HG03565 (cell line): ENCODE data around the gene AMPD3.
A peak's percentile ranks its signal among the peaks of the same experiment; 100 is the strongest.
"Not testable (repeated sequence)": the region's sequence is repeated elsewhere in the genome, so short reads cannot be mapped to it uniquely, and the experiment has no call there.

Source experiments
- ATAC-seq: cut with Tn5 transposase; IDR thresholded peaks from one replicate; pipeline ENCODE4 v1.9.1; 2021; ENCODE audit warnings: mild to moderate bottlenecking, moderate library complexity; ENCODE audit not compliant: unreplicated experiment

The AMPD3 gene

DNA sequence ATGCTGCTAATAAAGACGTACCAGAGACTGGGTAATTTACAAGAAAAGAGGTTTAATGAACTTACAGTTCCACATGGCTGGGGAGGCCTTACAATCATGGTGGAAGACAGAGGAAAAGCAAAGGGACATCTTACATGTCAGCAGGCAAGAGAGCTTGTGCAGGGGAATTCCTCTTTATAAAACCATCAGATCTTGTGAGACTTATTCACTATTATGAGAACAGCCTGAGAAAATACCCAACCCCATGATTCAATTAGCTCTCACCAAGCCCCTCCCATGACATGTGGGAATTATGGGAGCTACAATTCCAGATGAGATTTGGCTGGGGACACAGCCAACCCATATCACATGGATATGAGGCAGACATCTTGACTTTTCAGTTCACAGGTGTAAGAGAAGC is 18.4 kb upstream of the AMPD3 start:
- ATAC-seq: not testable (repeated sequence)

DNA sequence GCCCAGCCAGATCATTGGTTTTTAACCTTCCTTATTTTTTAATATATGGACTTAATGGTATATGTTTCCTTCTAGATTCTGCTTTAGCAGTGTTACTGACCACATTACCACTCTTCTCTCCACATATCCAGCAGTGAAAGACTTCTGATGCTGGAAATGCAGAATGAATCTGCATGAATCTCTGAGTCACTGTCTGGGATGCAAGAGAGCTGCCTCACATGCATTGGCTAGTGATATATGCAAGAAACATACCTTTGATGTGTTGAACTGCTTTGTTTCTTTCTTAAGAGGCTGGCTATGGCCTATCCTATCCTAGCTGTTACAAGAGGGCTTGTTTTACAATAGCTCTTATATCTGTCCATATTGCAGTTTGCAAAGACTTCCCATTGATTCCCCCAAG is 16.6 kb upstream of the AMPD3 start:
- no peak for ATAC-seq

DNA sequence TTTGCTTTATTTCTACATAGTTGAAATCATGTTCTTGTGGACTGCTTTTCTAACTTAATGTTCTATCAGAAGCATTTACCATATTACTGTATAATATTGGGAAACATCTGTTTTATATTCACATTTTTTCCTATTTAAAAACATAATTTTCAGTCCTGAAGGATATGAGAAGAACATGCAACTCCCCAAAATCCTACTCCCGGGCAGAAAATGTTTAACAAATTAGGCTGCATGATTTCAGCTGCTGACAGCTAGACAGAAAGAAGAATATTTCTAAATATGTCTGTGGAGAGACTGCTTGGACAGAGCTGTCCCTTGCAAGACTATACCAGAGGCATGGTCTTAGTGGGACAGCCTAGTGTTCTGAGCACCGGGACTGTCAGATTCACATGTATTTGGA is 15.7 kb upstream of the AMPD3 start:
- no peak for ATAC-seq

DNA sequence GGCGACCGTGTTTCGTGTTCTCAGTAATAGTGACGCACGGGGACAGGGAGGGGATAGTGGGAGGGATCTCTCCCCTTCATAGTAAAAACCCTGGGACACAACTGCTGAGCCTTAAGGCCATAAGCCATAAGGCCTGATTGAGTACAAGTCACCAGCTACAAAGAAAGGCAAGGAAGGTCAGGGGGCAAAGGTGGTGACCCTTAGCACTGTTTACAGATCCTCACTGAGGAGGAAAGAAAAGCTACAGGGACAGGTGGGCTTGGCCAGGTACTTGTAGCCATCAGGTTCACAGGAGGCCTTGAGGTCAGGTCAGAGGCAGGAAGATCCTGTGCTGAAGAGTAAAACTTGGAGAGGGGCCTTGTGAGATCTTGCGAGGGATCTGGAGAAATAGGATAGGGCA is 15.1 kb upstream of the AMPD3 start:
- no peak for ATAC-seq

GRCh38 chr11:10440401-10440800 is 14.7 kb upstream of the AMPD3 start:
- ATAC-seq: no peak

DNA sequence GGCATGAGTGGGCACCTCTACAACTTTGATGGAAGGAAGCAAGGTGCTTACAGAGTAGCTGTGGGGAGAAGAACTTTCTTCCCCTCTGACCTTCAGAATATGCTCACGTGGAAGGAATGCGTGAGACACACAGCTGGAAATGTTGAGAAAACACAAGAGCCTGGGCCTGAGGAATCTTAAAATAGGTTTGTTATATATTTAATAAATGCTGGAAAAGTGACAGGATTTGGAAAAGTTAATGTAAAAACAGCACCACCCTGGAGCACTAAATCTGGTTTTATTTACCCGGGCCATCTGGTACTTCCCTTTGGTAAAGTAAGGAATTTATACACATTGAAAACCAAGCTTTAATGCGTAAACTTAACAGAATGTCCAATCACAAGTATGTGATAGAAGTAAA is 14.0 kb upstream of the AMPD3 start:
- no peak for ATAC-seq

DNA sequence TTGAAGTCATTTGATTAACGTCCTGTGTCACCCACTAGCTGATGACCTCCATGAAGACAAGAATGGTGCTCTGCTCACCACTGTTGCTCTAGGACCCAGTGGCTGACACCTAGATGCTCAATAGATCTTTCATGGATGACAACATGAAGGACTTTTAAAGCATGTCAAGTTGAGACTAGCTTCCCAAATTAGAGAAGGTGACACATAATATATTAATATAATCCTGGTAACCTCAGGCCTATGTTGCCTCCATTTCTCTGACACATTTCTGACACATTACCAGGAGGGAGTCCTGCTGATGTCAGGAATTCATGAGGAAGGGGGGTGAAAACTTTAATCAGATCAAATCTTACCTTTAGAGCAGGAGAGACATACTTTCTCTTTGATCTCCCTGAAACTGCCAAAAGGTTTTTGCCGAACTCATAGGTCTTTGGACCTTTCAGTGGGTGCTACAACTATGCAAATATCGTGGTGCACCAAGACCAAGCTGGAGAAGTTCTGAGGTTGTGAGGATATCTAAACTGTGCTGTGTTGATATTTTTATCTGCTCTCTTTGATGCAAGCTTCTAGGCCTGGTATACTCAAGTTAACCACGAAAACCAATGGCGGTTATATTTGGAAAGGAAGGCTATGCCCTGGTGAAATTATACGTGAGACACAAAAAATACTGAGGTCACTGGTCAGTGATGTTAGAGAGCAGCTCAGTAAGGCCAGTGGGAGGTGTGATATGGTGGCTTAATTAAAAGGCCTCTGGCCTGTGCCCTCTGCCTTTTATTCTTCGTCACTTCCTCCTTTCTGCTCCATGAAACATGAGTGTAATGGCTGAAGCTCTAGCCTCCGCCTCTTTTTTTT is 13.2 kb upstream of the AMPD3 start:
- ATAC-seq: peak; percentile 95

- no peak for ATAC-seq
Observed at GRCh38 chr11:10443152-10443551, 11.9 kb upstream of the AMPD3 start.

DNA sequence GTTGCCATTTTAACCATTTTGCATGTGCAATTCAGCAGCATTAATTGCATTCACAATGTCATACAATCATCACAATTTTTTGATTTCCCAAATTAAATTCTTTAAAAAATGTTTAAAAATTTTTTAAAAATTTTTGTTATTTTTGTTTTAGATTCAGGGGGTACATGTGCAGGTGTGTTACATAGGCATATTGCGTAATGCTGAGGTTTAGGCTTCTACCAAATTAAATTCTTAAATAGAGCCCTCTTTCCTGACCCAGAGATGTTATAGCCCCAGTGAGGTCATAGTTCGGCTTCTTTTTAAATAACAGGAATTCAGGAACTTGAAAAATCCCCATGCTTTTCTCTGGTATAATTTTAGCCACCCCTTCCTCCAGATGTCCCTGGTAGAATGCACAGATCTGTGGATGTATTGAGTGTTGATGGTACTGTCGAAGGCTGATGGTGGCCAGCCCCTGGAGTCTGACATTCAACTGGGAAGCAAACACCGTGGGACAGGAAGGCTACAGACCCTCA is 11.3 kb upstream of the AMPD3 start:
- no peak for ATAC-seq

DNA sequence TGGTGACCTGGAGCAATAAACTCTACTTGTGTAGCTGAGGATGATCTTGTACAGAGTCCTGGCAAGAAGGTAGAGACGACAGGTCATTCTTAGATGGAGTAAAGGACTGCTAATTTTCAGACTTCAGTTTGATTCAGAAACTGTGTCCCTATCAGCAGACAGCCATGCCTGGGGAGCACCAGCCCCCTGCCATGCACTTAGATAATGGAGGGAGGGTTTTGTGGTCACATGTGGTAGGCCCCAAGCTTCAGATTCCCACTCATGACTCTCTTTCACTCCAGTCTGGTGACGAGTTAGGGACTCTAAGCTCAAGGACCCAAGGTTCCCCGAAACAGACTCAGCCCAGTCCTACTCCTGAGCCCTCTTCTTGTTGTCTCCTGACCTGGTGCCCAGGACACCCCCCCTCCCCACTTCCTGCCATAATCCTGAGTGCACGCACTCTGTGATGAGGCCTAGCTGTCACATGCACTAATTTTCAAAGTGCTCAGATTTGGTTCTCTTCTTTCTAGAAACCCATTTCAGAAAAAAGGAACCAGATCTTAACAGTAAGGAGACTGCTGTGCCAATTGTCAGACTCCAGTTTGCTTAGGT is 10.2 kb upstream of the AMPD3 start:
- no peak for ATAC-seq

GRCh38 chr11:10447445-10447844 is 7.6 kb upstream of the AMPD3 start:
- no peak for ATAC-seq

DNA sequence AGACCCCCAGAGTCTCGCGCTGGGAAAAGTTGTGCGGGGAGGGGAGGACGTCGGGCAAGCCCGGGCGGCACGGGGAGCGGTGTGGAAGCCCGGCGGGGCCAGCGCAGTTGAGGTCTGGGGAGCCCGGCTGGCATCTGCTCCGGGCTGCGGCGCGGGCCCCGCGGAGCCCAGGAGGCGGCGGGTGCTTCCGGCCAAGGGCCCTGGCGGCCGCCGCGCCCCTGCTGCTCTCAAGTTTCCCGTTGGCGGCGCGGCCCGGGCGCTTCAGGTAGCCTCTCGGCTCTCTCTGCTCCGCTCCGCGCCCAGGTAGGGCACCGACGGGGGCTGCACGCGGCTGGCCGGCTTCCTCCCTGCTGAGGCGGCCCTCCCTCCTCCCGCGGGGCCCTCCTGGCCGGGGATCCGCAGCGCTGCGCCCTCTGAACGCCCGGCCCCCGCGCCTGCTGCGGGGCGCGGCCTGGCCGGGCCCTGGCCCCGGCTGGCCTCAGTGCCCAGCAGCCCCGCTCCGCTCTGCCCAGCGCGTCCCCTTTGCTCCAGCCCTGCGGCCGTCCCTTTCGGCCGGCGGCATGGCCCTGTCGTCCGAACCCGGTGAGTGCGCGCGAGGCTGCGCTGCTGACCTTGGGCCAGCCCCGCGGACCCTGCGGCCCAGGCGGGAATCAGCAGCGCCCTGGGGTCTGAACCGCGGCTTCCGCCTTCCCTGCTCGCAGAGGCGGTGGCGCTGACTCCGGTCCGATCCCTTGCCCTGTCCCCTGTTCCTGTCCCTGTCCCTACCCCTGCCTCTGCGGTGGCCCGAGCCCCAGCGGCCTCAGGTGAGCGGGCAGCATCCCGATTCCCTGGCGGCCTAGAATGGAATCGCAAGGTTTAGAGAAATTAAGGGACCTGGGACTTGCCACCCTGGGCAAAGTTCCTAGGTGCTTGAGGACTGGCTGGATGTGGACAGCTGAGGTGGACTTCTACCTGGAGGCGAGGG is 4.3 kb upstream of the AMPD3 start:
- ATAC-seq: no peak

GRCh38 chr11:10451426-10452116 is 3.5 kb upstream of the AMPD3 start:
- ATAC-seq: no peak

DNA sequence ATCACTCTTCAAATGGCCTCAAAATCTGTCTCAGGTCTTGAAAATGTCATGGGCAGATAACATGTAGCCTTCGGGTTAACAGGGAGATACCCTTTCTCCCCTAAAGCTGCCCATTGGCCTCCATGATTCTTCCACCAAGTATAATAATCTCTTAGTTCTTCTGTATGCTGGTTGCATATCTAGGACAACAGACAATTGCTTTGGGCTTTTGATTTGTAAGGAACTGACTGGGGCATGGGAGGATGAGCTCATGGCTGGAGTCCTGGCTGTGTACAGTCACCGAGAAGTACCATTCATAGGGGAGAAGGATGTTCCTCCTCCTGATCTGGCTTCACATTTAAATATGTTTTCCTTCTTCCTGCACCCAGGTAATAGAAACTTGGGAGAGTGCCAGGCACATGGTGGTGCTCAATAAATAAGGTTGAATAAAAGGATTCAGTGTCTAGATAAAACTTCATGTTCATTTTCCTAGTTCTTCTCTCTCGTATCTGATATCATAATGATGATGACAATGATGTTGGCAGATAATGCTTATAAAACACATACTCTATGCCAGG is 2.8 kb upstream of the AMPD3 start:
- ATAC-seq: no peak

DNA sequence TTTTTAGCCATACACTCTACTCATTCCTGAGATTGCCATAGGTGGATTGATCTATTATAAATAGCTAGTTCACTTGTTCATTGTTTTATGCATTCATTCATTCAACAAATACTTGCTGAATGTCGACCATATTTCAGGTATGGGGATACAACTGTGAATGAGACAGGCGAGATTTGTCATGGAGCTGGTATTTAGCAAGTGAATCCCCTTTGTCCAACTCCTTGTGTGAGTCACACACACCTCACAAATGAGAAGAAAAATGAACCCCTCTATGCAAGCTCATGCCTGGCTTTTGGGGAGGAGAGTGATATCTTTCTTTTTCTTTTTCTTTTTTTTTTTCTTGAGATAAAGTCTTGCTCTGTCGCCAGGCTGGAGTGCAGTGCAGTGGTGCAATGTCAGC is 1.8 kb upstream of the AMPD3 start:
- no peak for ATAC-seq

DNA sequence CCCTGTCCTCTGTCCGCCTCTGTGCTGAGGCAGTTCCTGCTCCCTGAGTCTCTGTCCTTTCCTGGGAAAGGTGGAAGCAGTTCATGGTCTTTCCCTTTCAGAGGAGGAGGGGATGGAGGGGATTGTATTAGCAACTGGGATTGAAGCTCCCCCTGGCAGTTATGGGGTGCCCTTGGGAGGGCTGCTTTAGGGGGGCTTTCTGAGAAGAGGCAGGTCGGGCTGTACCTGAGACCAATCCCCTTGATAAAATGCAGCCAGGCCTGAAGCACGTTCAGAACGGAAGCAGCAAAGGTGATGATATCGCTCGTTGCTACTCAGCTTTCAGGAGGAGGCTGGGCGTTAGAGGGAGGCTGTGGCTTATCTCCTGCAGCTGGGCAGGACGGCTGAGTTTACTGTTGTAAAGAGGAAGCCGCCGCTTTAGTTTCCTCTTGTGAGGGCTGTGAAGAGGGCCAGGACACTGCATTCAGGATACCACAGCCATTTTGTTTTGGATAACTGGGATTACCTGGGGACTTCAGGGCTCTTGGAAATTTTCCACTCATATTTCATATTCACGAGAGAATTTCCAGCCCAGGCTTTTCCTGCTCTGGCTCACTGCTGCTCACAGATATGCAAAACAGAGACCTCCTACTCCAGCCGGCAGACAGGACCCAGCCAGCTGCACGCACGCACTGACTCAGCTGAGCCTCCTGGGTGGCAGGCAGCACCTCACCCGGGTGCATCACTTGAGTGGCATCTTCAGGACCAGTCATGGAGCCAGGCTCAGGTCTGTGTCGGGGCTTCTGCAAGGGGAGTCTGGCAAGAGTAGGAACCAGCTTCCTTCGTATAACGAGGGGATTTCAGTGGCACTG is 798 bp downstream of the AMPD3 start:
- peak; percentile 33 for ATAC-seq

DNA sequence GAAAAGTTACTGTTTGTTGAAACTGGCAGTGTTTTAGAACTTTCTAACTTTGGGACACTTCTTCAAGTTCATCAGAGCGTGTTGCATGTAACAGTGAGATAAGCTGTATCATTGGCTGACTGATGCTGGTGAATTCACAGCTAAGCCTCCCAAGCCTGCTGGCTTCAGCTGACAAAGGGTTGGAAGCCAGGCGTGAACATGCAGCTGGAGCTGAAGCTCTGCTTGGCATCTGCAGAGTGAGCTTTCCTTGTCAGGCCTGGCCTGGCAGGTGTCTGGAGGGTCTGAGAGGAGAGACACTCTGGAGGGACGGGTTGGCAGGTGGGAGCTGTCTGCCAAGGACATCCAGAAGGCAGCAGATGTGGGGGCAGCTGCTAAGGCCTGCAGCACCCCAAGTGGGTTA is 1.5 kb downstream of the AMPD3 start:
- no peak for ATAC-seq

DNA sequence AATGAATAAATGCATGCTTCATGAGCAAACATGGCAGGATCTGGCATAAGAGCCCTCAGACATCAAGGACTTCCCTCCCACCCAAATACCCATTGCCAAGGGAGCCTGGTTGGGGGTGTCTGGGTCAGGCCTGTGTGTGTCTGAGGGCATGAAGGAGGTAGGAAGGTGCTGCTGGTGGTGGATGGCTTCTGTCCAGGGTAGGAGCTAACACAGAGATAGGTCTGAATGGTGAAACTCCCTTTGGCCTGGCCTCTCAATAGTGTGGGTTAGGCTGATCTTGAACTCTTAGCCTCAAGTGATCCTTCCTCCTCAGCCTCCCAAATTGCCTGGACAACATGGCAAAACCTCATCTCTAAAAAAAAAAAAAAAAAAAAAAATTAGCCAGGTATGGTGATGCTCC is 2.8 kb downstream of the AMPD3 start:
- no peak for ATAC-seq
